Adrenal gland (tissue), 5 donors: Measurements from ENCODE around the gene STK11IP.

ENCODE experiments used
- POLR2A ChIP-seq, 2 donors: fragments of 450-650 bp; IDR thresholded peaks; one replicate each; pipeline ENCODE4 v1.6.1; 2017; ENCODE audit warnings: antibody characterized with exemption in 2 of 2, mild to moderate bottlenecking in 2 of 2, moderate library complexity in 1 of 2
- TF ChIP-seq, protein P1 (sequence below), 6 experiments: fragments of 450-650 bp in 4 of 6; fragments of 200-600 bp in 2 of 6; sonication (generic) in 1 of 6; IDR thresholded peaks; 1 replicate in 5 of 6; 2 replicates in 1 of 6; pipeline versions ENCODE4 v1.5.1 to v1.8.0; 2016 to 2021; ENCODE audit warnings: antibody characterized with exemption in 6 of 6, mild to moderate bottlenecking in 2 of 6, moderate library complexity in 1 of 6
- donor health status: DM: no; HTN: no; CAD: no.

DNA sequence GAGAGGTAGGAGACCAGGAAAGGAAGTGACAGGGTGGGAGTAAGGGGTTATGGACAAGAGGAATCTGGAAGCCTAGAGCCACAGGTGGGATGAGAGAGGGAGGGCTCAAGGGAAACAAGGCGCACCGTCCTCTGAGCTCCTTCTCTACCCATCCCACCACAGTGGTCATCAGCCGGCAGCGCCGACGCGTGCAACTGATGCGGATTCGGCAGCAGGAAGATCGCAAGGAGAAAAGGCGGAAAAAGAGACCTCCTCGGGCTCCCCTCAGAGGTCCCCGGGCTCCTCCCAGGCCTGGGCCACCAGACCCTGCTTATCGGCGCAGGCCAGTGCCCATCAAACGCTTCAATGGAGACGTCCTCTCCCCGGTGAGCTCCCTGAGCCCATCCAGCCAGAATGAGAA lies 48.7 kb upstream of the STK11IP start:
- TF ChIP-seq, protein P1, sequence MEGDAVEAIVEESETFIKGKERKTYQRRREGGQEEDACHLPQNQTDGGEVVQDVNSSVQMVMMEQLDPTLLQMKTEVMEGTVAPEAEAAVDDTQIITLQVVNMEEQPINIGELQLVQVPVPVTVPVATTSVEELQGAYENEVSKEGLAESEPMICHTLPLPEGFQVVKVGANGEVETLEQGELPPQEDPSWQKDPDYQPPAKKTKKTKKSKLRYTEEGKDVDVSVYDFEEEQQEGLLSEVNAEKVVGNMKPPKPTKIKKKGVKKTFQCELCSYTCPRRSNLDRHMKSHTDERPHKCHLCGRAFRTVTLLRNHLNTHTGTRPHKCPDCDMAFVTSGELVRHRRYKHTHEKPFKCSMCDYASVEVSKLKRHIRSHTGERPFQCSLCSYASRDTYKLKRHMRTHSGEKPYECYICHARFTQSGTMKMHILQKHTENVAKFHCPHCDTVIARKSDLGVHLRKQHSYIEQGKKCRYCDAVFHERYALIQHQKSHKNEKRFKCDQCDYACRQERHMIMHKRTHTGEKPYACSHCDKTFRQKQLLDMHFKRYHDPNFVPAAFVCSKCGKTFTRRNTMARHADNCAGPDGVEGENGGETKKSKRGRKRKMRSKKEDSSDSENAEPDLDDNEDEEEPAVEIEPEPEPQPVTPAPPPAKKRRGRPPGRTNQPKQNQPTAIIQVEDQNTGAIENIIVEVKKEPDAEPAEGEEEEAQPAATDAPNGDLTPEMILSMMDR (IDR thresholded peaks at IDR 0.05), result no peak
- no peak for TF ChIP-seq POLR2A (IDR thresholded peaks at IDR 0.05)
